ENCODE results near the gene BTBD10. TPM values are rescaled to one million over a fixed set of nuclear protein-coding genes. Genes with fewer than 3 reads are reported as not detected.
A peak's percentile ranks its signal among the peaks of the same experiment; 100 is the strongest.

BTBD10 gene
- total RNA-seq, 1 experiment from 2014 or later: 18.4 TPM

DNA sequence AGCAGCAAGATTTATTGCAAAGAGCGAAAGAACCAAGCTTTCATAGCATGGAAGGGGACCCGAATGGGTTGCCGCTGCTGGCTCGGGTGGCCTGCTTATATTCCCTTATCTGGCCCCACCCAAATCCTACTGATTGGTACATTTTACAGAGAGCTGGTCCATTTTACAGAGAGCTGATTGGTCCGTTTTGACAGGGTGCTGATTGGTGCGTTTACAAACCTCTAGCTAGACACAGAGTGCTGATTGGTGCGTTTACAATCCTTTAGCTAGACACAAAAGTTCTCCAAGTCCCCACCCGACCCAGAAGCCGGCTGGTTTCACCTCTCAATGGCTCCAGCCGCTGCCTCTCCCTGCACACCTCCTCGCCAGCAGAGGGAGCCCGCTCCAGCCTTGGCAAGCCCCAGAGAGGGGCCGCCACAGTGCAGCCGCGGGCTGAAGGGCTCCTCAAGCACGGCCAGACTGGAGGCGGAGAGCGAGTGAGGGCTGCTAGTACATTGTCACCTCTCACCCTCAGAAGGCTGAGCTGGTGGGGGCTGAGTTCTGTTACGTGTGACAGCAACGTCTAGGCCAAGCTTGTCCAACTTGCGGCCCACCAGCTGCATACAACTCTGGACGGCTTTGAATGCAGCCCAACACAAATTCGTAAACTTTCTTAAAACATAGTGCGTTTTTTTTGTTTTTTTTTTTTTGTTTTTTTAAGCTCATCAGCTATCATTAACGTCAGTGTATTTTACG, 24.1 kb upstream of the BTBD10 start:
- intact Hi-C loops (cut with micrococcal nuclease; ENCODE audit: unreplicated experiment): no loop called here
- Histone ChIP-seq H3K27ac (ENCODE audit: low read depth, low read length, poor library complexity, severe bottlenecking) (no peak overlapping the region), H3K9me3 (ENCODE audit: low read depth, low read length, poor library complexity, severe bottlenecking) (no peaks in the 10 kb centered on the region), H3K4me3 (ENCODE audit: low read depth, low read length, poor library complexity, severe bottlenecking) (no peak overlapping the region), H3K27me3 (replicated peaks; ENCODE audit: insufficient read depth, low read depth, low read length, poor library complexity) (no peaks in the 10 kb centered on the region), H3K36me3 (ENCODE audit: insufficient read depth, low read length, poor library complexity, severe bottlenecking) (no peaks in the 10 kb centered on the region), H3K4me1 (ENCODE audit: insufficient read depth, low read length, poor library complexity, severe bottlenecking) (no peaks in the 10 kb centered on the region)
- no peak for TF ChIP-seq EZH2 (IDR thresholded peaks at IDR 0.05; ENCODE audit: borderline replicate concordance, low read depth, low read length, poor library complexity, severe bottlenecking)
- TF ChIP-seq CTCF (conservative IDR thresholded peaks at IDR 0.05; ENCODE audit: low read depth, low read length): peak; percentile 24; the same call in 1 of the 2 replicates
- ChIA-PET CTCF (interaction anchor here (0.6 kb wide), 1 partner anchor 230 kb away, joined by 6 read pairs; no protein-coding TSS in a partner anchor), POLR2A (ENCODE audit: low non-redundant PET) (no interaction called here)
- no TSS peak for BruUV-seq (replicated peaks)
- peak; percentile 17 for DNase-seq (ENCODE audit: low spot score)

DNA sequence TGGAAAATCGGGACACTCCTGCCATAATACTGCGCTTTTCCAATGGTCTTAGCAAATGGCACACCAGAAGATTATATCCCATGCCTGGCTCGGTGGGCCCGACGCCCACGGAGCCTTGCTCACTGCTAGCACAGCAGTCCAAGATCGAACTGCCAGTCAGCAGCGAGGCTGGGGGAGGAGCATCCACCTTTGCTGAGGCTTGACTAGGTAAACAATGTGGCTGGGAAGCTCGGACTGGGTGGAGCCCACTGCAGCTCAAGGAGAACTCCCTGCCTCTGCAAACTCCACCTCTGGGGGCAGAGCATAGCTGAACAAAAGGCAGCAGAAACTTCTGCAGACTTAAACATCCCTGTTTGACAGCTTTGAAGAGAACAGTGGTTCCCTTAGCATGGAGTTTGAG, 17.2 kb upstream of the BTBD10 start:
- Histone ChIP-seq H3K27me3 (replicated peaks; ENCODE audit: insufficient read depth, low read depth, low read length, poor library complexity) (peaks cover 5% of the 10 kb centered on the region), H3K36me3 (ENCODE audit: insufficient read depth, low read length, poor library complexity, severe bottlenecking) (no peaks in the 10 kb centered on the region), H3K4me1 (ENCODE audit: insufficient read depth, low read length, poor library complexity, severe bottlenecking) (no peaks in the 10 kb centered on the region), H3K4me3 (ENCODE audit: low read depth, low read length, poor library complexity, severe bottlenecking) (no peak overlapping the region), H3K9me3 (ENCODE audit: low read depth, low read length, poor library complexity, severe bottlenecking) (no peaks in the 10 kb centered on the region), H3K27ac (ENCODE audit: low read depth, low read length, poor library complexity, severe bottlenecking) (no peak overlapping the region)
- intact Hi-C loops (cut with micrococcal nuclease; ENCODE audit: unreplicated experiment): no loop called here
- TF ChIP-seq EZH2 (IDR thresholded peaks at IDR 0.05; ENCODE audit: borderline replicate concordance, low read depth, low read length, poor library complexity, severe bottlenecking) (no peak), CTCF (conservative IDR thresholded peaks at IDR 0.05; ENCODE audit: low read depth, low read length) (no peak)
- CTCF ChIA-PET: no interaction called here
- no TSS peak for BruUV-seq (replicated peaks)
- DNase-seq (ENCODE audit: low spot score): no peak
- POLR2A ChIA-PET (ENCODE audit: low non-redundant PET): no interaction called here

GRCh38 chr11:13479688-13480087, 16.7 kb upstream of the BTBD10 start:
- intact Hi-C loops (cut with micrococcal nuclease; ENCODE audit: unreplicated experiment): no loop called here
- POLR2A ChIA-PET (ENCODE audit: low non-redundant PET): no interaction called here
- DNase-seq (ENCODE audit: low spot score): no peak
- no peaks in the 10 kb centered on the region for H3K9me3 ChIP-seq (ENCODE audit: low read depth, low read length, poor library complexity, severe bottlenecking)
- TF ChIP-seq CTCF (conservative IDR thresholded peaks at IDR 0.05; ENCODE audit: low read depth, low read length) (no peak), EZH2 (IDR thresholded peaks at IDR 0.05; ENCODE audit: borderline replicate concordance, low read depth, low read length, poor library complexity, severe bottlenecking) (no peak)
- H3K36me3 ChIP-seq (ENCODE audit: insufficient read depth, low read length, poor library complexity, severe bottlenecking): no peaks in the 10 kb centered on the region
- CTCF ChIA-PET: no interaction called here
- no peaks in the 10 kb centered on the region for H3K4me1 ChIP-seq (ENCODE audit: insufficient read depth, low read length, poor library complexity, severe bottlenecking)
- H3K27me3 ChIP-seq (replicated peaks; ENCODE audit: insufficient read depth, low read depth, low read length, poor library complexity): peaks cover 5% of the 10 kb centered on the region
- no TSS peak for BruUV-seq (replicated peaks)
- no peak overlapping the region for H3K27ac ChIP-seq (ENCODE audit: low read depth, low read length, poor library complexity, severe bottlenecking)
- H3K4me3 ChIP-seq (ENCODE audit: low read depth, low read length, poor library complexity, severe bottlenecking): no peak overlapping the region

All from A673 (cell line).